ENCODE data around the gene B4GALNT2.

DNA sequence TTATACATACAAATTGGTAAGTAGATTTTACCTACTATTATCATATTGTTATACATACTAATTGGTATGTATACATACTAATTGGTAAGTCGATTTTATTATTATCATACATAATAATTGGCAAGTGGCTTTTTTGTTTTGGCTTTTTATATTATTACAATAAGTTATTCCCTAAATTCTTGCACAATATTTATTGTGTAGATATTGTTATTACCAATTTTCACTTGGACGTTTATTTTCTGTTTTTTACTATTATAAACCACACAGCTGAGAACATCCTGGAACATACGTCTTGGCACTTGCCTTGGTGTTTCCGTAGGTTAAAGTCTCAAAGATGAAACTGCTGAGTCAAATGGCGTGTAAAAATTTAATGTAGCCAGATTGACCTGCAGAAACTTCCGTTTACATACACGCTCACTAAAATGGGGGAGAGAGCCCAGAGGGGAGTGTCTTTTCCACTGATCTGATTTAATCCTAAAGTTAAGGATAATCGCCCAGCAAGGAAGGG lies 58.9 kb downstream of the B4GALNT2 start:
- TF ChIP-seq, protein P1, sequence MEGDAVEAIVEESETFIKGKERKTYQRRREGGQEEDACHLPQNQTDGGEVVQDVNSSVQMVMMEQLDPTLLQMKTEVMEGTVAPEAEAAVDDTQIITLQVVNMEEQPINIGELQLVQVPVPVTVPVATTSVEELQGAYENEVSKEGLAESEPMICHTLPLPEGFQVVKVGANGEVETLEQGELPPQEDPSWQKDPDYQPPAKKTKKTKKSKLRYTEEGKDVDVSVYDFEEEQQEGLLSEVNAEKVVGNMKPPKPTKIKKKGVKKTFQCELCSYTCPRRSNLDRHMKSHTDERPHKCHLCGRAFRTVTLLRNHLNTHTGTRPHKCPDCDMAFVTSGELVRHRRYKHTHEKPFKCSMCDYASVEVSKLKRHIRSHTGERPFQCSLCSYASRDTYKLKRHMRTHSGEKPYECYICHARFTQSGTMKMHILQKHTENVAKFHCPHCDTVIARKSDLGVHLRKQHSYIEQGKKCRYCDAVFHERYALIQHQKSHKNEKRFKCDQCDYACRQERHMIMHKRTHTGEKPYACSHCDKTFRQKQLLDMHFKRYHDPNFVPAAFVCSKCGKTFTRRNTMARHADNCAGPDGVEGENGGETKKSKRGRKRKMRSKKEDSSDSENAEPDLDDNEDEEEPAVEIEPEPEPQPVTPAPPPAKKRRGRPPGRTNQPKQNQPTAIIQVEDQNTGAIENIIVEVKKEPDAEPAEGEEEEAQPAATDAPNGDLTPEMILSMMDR (IDR thresholded peaks at IDR 0.05; ENCODE audit: insufficient read depth, low read length): no peak
- TF ChIP-seq POLR2AphosphoS5 (IDR thresholded peaks at IDR 0.05; ENCODE audit: low read depth): no peak
- TF ChIP-seq, protein P2, sequence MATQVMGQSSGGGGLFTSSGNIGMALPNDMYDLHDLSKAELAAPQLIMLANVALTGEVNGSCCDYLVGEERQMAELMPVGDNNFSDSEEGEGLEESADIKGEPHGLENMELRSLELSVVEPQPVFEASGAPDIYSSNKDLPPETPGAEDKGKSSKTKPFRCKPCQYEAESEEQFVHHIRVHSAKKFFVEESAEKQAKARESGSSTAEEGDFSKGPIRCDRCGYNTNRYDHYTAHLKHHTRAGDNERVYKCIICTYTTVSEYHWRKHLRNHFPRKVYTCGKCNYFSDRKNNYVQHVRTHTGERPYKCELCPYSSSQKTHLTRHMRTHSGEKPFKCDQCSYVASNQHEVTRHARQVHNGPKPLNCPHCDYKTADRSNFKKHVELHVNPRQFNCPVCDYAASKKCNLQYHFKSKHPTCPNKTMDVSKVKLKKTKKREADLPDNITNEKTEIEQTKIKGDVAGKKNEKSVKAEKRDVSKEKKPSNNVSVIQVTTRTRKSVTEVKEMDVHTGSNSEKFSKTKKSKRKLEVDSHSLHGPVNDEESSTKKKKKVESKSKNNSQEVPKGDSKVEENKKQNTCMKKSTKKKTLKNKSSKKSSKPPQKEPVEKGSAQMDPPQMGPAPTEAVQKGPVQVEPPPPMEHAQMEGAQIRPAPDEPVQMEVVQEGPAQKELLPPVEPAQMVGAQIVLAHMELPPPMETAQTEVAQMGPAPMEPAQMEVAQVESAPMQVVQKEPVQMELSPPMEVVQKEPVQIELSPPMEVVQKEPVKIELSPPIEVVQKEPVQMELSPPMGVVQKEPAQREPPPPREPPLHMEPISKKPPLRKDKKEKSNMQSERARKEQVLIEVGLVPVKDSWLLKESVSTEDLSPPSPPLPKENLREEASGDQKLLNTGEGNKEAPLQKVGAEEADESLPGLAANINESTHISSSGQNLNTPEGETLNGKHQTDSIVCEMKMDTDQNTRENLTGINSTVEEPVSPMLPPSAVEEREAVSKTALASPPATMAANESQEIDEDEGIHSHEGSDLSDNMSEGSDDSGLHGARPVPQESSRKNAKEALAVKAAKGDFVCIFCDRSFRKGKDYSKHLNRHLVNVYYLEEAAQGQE (IDR thresholded peaks at IDR 0.05; ENCODE audit: insufficient replicate concordance, low read depth): no peak
- TF ChIP-seq GABPA (IDR thresholded peaks at IDR 0.05; ENCODE audit: low read depth): 0 out of 2 replicates have a peak, but pooled peaks have one; percentile 8
